Immature natural killer cell (primary cell): ENCODE data around the gene ZNF385A. TPM values are rescaled to one million over a fixed set of nuclear protein-coding genes. Genes with fewer than 3 reads are reported as not detected.

Experiments
- DNase-seq, 3 donors: peaks; one replicate each; pipeline ENCODE4 v3.0.0; 2022; ENCODE audit warnings: mixed read lengths in 1 of 3
- H3K27ac Mint-ChIP-seq, 6 donors: one replicate each; pipeline ENCODE4 v1.8.0; 2020; ENCODE audit warnings: mixed read lengths in 6 of 6, mild to moderate bottlenecking in 5 of 6, inconsistent platforms in 4 of 6, moderate library complexity in 3 of 6
- H3K27me3 Mint-ChIP-seq, 3 donors: one replicate each; pipeline ENCODE4 v1.8.0; 2020 to 2021; ENCODE audit warnings: low read depth in 3 of 3, mild to moderate bottlenecking in 3 of 3, mixed read lengths in 3 of 3, moderate library complexity in 3 of 3, inconsistent platforms in 1 of 3
- H3K36me3 Mint-ChIP-seq, 3 donors: one replicate each; pipeline ENCODE4 v1.8.0; 2020; ENCODE audit warnings: mixed read lengths in 3 of 3, inconsistent platforms in 2 of 3, mild to moderate bottlenecking in 2 of 3
- H3K4me1 Mint-ChIP-seq, 2 donors: one replicate each; pipeline ENCODE4 v1.8.0; 2020; ENCODE audit warnings: inconsistent platforms in 2 of 2, mild to moderate bottlenecking in 2 of 2, mixed read lengths in 2 of 2, moderate library complexity in 1 of 2
- H3K4me3 Mint-ChIP-seq, 5 donors: one replicate each; pipeline ENCODE4 v1.8.0; 2020; ENCODE audit warnings: mild to moderate bottlenecking in 5 of 5, mixed read lengths in 5 of 5, inconsistent platforms in 3 of 5, moderate library complexity in 3 of 5
- H3K9me3 Mint-ChIP-seq, 6 donors: one replicate each; pipeline ENCODE4 v1.8.0; 2020; ENCODE audit warnings: mild to moderate bottlenecking in 6 of 6, mixed read lengths in 6 of 6, inconsistent platforms in 4 of 6, moderate library complexity in 3 of 6
- polyA plus RNA-seq, 3 donors: library from polyadenylated mRNA; unstranded; fragments of 300-500 nt; fragmentation: Illumina TruSeq; gene quantifications; one replicate each; pipeline ENCODE4 v1.2.3, GENCODE V29; 2021

ZNF385A gene
- polyA plus RNA-seq, 3 donors from 2014 or later = 1.8 to 2.7 (median 2.2) TPM

DNA sequence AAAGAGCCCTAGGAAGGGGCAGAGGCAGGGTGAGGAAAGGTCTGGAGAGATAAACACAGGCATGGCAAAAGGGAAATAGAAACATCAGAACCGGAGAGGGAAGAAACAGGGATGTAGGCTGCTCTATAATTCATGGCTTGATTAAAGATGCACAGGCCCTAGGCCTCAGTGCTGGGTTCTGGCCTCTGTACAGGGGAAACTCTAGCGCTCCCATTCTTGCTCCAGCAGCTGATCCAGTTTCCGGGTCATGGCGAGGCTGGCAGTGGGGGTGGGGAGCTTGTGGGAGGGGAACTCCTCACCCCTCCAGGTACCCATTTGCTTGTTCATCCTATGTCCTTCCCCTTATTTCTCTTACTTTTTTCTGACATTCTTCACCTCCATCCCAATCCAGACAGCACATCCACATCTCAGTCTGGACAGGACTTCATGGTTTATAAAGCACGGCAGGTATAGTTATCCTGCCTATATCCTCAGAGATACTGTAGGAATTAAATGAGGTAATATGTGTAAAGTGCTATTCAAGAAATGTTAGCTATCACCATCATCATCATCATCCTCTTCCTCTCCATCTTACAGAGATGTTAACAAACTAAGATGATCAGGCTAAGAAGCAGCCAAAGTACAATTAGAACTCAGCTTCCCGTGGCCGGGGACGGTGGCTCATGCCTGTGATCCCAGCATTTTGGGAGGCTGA, 12.3 kb downstream of the ZNF385A start:
- H3K27ac Mint-ChIP-seq = peak overlapping the region in 1 of 6 donors; percentile 75
- H3K4me1 Mint-ChIP-seq = peaks cover 12 to 17% of the 10 kb centered on the region in 2 donors
- no peak overlapping the region for H3K4me3 Mint-ChIP-seq
- no peak for DNase-seq
- H3K9me3 Mint-ChIP-seq = no peaks in the 10 kb centered on the region
- H3K36me3 Mint-ChIP-seq = no peaks in the 10 kb centered on the region
- peaks cover 0 to 7% (median 5%) of the 10 kb centered on the region in 3 donors for H3K27me3 Mint-ChIP-seq

DNA sequence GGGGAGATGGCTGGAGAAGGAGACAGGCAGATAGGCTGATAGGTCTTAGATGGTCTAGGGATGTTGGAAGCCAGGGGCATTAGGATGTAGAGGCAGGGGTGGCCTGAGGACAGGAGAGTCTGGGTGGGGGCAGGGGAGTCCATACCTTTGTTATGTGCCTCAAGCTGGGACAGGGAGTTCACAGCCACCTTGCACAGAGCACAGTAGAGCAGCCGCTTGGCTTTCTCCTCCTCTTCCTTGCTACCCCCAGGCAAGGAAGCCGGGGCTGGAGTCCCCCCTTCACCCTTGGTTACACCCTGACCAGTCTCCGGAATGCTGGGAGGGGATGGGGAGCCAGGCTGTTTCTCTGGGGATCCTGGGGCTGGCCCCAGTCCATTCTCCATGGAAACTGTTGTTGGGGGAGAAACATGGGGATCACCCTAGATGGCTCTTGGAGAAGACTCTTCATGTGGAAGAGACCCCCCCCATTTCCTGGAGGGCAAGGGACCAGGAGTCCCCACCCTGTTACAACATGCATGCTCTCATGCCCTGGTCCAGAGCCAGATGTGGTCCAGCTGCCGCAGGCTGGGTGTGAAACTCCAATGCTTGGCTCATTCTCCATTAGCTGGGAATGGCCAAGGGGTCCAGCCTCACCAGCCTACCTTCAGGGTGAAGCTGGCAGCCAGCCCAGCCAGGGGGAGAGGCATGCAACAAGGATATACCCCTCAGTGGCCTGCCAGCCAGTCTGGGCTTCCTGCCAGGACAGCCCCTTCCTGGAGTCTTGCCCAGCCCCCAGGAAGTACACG, 13.0 kb downstream of the ZNF385A start:
- H3K4me3 Mint-ChIP-seq = no peak overlapping the region

DNA sequence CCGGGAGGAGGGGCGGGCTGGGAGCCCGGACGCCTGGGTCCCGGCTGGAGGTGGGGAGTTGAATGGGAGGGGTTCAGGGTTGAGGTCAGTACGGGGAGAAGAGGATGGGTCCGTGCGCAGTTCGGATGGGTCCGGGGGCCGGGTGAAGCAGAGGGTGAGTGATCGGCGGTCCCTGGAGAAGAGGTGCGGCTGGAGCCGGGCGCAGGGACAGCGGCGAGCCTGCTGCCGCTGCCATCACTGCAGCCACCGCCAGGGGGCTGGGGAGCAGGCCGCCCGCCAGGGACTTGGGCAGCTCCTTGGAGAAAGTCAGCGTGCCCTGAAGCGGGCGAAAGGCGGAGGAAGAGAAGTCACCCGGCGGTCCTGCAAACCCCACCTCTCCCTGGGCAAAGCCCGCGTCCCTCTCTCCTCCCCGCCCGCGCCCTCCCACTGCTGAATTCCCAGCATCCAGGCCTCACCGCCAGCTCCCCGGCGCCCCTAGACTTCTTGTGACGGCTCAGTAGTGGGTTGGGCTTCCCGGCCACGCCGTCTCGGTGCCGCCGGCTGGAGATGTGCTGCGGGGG, 14.3 kb downstream of the ZNF385A start:
- peak in 1 of 3 donors; percentile 19 for DNase-seq
- H3K4me1 Mint-ChIP-seq = peaks cover 12 to 17% of the 10 kb centered on the region in 2 donors
- no peaks in the 10 kb centered on the region for H3K36me3 Mint-ChIP-seq

More for the DNA sequence above, 13.0 kb downstream of the ZNF385A start:
- Mint-ChIP-seq H3K36me3 (no peaks in the 10 kb centered on the region), H3K27me3 (peaks cover 0 to 7% (median 5%) of the 10 kb centered on the region in 3 donors), H3K4me1 (peaks cover 12 to 17% of the 10 kb centered on the region in 2 donors), H3K9me3 (no peaks in the 10 kb centered on the region), H3K27ac (peak overlapping the region in 1 of 6 donors; percentile 75)
- DNase-seq = no peak

DNA sequence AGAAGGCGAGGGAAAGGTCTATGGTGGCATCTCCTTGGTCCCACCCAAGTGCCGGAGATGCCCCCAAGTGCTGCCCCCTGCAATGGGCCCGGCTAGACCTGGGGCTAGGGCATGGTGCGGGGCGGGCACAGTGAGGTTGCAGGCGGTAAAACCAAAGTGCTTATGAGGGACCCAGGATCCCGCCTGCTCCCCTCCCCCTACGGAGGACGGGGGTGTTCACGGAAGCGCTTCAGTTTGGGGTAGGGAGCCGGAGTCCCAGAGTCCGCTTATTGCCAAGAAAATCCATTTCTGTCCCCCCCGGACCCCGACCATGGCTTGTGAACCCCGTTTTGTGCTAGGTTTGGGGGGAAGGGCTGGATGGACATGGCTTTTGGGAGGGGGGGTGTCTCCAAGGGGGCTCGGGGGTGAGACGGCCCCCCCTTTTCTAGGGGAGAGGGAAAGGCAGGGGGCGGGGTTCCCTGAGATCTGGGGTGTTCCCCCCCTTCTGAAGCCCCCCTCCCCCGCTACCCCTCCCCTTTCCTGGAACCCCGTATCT, 14.9 kb downstream of the ZNF385A start:
- H3K9me3 Mint-ChIP-seq = no peaks in the 10 kb centered on the region
- peak overlapping the region in 1 of 6 donors; percentile 78 for H3K27ac Mint-ChIP-seq
- H3K27me3 Mint-ChIP-seq = peaks cover 0 to 7% (median 5%) of the 10 kb centered on the region in 3 donors
- peak in 1 of 3 donors; percentile 14 for DNase-seq
- peak overlapping the region in 4 of 5 donors; percentile 60 to 85 (median 73) for H3K4me3 Mint-ChIP-seq
- H3K4me1 Mint-ChIP-seq = peaks cover 12 to 19% of the 10 kb centered on the region in 2 donors
- no peaks in the 10 kb centered on the region for H3K36me3 Mint-ChIP-seq

More for the DNA sequence above, 14.3 kb downstream of the ZNF385A start:
- Mint-ChIP-seq H3K27me3 (peaks cover 0 to 7% (median 5%) of the 10 kb centered on the region in 3 donors), H3K4me3 (peak overlapping the region in 2 of 5 donors; percentile 8 to 52), H3K9me3 (no peaks in the 10 kb centered on the region), H3K27ac (no peak overlapping the region)

DNA sequence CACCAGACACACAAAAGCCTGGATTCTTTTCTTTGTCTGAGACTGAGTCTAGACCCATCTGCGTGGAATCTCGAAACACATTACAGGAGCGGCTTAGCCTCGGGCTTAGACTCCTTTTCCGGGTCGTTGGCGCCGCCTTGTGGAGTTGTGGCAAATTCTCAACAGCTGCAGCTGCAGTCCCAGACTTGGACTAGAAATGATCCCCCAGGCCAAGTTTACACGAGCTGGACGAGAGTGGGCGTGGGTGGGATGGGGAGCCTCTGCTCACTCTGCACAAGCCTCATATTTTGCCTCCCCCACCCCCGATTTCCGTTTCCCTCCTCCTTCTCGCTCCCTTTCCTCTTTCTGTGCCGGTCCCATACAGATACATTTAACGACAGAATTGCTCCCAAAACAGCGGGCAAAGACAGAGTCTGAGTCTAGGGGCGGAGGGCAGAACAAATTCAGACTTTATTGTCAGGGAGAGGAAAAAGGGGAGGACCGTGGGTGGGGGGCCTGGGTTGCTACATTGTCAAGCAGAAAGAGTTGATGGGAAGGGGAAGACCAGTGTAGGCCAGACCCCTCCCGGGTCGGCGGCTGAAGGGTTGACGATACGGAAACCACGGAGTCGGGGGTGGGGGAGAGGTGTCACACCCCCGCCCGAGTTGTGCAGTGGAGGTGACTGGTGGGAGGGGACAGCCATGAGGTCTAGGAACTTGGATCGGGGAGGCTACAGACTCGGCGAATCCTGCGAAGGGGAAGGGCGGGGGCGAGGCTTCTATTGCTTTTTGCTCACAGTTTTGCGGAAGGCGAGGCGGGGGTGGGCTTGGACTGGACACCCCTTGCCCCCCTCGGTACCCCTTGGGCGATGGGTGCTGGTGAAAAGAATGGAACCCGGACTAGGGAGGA, 15.6 kb downstream of the ZNF385A start:
- H3K9me3 Mint-ChIP-seq = no peaks in the 10 kb centered on the region
- H3K27ac Mint-ChIP-seq = peak overlapping the region; percentile 34 to 78 (median 60)
- peaks cover 0 to 7% (median 5%) of the 10 kb centered on the region in 3 donors for H3K27me3 Mint-ChIP-seq
- no peaks in the 10 kb centered on the region for H3K36me3 Mint-ChIP-seq
- peaks cover 12 to 24% of the 10 kb centered on the region in 2 donors for H3K4me1 Mint-ChIP-seq
- peak; percentile 72 to 82 (median 76) for DNase-seq
- peak overlapping the region; percentile 60 to 85 (median 70) for H3K4me3 Mint-ChIP-seq

DNA sequence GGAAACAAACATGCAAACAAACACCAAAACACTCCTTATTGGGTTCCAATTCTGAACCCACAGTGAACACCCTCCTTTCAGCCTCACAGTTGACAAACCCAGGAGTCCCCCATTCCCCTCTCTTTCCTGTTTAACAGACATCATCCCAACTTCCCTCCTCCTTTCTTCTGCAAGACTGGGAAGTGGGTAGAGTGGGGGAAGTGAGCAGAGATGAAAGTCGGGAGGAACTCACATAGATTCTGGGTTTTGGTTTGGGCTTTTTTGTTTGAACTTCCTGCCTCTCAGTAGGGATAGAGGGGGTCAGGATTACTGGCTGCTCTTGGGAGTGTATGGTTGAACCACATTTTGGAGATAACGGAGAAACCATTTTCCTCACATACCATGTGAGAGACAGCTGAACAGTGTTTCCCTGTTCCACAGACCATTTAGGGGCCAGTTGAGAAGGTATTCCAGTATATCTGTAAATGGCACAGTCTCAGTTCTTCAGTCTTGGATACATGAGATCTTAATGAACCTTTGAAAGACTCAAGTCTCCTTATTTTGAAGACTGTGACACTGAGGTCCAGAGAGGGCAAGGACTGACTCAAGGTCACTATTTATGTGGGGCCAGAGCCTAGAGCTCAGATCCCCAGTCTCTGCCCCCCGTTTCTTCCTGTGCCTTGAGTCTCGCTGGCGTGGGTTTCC, 16.4 kb downstream of the ZNF385A start:
- no peaks in the 10 kb centered on the region for H3K9me3 Mint-ChIP-seq
- H3K27ac Mint-ChIP-seq = peak overlapping the region in 5 of 6 donors; percentile 57 to 78 (median 62)
- peak overlapping the region; percentile 60 to 85 (median 70) for H3K4me3 Mint-ChIP-seq
- peaks cover 0 to 9% (median 5%) of the 10 kb centered on the region in 3 donors for H3K27me3 Mint-ChIP-seq
- no peaks in the 10 kb centered on the region for H3K36me3 Mint-ChIP-seq
- no peak for DNase-seq
- peaks cover 12 to 24% of the 10 kb centered on the region in 2 donors for H3K4me1 Mint-ChIP-seq

DNA sequence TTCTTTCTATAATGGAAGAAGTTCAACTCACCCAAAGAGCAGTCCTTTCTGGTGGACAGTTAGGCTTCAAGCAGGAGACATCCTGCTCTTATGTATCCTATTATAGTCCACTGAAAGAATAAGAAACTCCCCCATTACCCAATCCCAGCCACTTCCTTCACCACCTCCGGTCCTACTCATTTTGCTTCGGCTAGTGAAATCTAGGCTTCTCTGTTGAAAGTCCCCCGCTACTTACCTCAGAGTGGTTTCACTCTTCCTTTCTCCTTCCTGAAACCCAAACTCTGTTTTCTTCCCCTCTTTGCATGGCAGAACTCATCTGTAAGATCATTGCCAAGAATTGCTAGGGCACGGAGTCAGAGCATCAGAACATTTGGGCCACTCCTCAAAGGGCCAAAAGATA, 20.1 kb downstream of the ZNF385A start, which contains the start of gene GPR84:
TSS of gene GPR84 (minus strand) at position 74 of the 400 bp plus-strand sequence. CDS start 635 bp downstream, outside the sequence.
- DNase-seq = no peak
- Mint-ChIP-seq H3K36me3 (no peaks in the 10 kb centered on the region), H3K27me3 (peaks cover 0 to 9% (median 7%) of the 10 kb centered on the region in 3 donors), H3K9me3 (no peaks in the 10 kb centered on the region), H3K4me3 (no peak within 1 kb of the TSS), H3K4me1 (peaks cover 15 to 23% of the 10 kb centered on the region in 2 donors), H3K27ac (peak within 1 kb of the TSS in 1 of 6 donors; percentile 41)

DNA sequence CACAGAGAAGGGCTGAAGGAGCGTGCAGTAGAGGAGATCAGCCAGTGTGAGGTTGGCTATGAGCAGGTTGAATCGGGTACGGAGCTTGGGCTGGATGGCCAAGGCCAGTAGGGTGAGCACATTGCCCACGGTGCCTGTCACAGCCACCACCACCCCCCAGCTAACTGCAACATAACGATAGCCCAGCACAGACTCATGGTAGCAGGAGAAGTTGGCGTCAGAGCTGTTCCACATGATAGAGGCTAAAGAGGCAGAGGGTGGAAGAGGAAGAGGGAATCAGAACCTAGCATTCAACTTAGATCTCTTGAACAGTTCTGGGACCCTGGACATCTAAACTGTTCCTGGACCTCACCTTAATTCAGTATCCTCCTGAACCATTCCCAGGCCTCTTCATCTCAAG, 20.9 kb downstream of the ZNF385A start:
- Mint-ChIP-seq H3K27ac (no peak overlapping the region), H3K9me3 (no peaks in the 10 kb centered on the region), H3K36me3 (no peaks in the 10 kb centered on the region), H3K27me3 (peaks cover 0 to 7% (median 4%) of the 10 kb centered on the region in 3 donors), H3K4me3 (no peak overlapping the region), H3K4me1 (peaks cover 7 to 15% of the 10 kb centered on the region in 2 donors)
- no peak for DNase-seq

DNA sequence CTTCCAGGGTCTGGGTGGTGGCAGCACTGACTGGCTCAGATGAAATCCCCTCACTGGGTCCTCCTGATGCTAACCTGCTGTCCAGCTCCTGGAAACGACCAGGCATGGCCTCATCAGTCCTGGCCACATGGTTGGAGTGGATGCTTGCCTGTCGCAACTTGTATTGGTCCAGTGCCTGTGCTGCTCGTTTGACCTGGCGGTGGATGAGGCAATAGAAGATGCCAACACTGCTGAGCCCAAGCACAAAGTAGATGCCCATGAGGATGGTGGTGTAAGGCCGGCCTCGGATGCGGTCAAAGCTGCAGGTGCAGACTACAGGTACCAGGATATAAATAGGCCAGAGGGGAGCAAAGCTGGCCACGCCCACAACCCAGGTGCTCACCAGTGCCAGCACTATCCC, 21.5 kb downstream of the ZNF385A start:
- no peaks in the 10 kb centered on the region for H3K9me3 Mint-ChIP-seq
- peaks cover 2 to 9% of the 10 kb centered on the region in 2 donors for H3K4me1 Mint-ChIP-seq
- peaks cover 0 to 2% (median 2%) of the 10 kb centered on the region in 3 donors for H3K27me3 Mint-ChIP-seq
- H3K36me3 Mint-ChIP-seq = no peaks in the 10 kb centered on the region
- H3K27ac Mint-ChIP-seq = no peak overlapping the region
- H3K4me3 Mint-ChIP-seq = no peak overlapping the region
- no peak for DNase-seq

DNA sequence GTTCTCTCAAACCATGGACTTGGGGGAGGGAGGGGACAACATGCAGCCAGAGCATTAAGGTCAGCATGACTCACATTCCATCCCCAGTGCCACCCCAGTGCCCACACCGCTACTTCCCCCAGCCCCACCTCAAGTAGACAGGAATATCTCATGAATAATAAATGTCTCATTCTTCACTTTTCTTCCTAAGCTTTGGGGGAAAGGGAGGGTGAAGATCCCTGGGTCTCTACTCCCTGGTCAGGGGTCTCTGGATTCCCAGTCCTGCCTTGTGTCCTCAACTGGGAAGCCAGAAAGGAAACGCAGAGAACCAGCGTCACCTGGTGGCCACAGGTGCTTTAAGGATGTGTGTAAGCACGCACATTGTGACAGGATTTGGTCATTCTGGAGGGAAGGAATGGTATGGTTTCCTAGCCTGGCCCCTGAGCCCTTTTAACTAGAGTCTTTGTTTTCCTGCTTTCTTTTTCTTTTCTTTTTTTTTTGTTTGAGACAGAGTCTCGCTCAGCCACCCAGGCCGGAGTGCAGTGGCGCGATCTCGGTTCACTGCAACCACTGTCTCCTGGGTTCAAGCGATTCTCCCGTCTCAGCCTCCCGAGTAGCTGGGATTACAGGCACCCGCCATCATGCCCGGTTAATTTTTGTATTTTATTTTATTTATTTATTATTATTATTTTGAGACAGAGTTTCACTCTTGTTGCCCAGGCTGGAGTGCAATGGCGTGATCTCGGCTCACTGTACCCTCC, 23.6 kb downstream of the ZNF385A start:
- peak overlapping the region in 4 of 6 donors; percentile 40 to 81 (median 64) for H3K27ac Mint-ChIP-seq
- H3K36me3 Mint-ChIP-seq = no peaks in the 10 kb centered on the region
- H3K9me3 Mint-ChIP-seq = no peaks in the 10 kb centered on the region
- peaks cover 2 to 7% of the 10 kb centered on the region in 2 donors for H3K4me1 Mint-ChIP-seq
- H3K4me3 Mint-ChIP-seq = peak overlapping the region; percentile 11 to 64 (median 34)
- DNase-seq = peak in 2 of 3 donors; percentile 28 to 33
- H3K27me3 Mint-ChIP-seq = peaks cover 0 to 2% (median 2%) of the 10 kb centered on the region in 3 donors

DNA sequence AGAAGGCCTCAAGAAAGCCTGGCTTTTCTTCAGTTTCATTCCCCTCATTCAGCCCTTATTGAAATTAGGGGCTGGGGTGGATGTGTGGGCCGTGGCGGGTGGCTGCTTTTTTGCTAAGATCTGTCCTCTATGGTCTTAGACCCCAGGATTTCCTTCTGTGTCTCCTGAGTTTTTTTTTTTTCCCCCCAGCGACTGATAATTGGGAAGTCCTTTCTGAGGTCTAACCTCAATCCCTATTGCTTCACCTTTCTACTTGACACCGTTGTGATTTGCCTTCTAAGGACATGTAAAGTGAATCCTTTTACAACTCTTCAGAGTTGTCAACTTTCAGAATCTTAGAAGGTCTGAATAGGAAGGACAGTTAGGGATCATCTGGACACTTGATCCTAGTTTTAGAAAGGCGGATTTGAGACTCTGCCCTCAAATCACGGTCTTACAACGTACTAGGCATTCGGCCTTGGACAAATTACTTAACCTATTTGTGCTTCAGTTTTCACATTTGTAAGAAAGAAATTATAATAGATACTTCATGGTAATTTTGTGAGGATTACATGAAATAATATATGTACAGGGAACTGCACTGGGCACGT, 24.7 kb downstream of the ZNF385A start:
- peaks cover 2 to 7% of the 10 kb centered on the region in 2 donors for H3K4me1 Mint-ChIP-seq
- DNase-seq = no peak
- no peaks in the 10 kb centered on the region for H3K9me3 Mint-ChIP-seq
- peak overlapping the region in 1 of 5 donors; percentile 34 for H3K4me3 Mint-ChIP-seq
- H3K27ac Mint-ChIP-seq = peak overlapping the region in 1 of 6 donors; percentile 81
- H3K36me3 Mint-ChIP-seq = no peaks in the 10 kb centered on the region
- peaks cover 0 to 4% (median 2%) of the 10 kb centered on the region in 3 donors for H3K27me3 Mint-ChIP-seq
